Transverse colon (tissue), 4 donors: ENCODE data around the gene LRRC8D. TPM values are rescaled to one million over a fixed set of nuclear protein-coding genes. Genes with fewer than 3 reads are reported as not detected.

Source experiments
- DNase-seq: peaks from one replicate; pipeline ENCODE4 v3.0.0-alpha.2; 2019
- H3K27ac ChIP-seq, 4 donors: fragments of 200-600 bp; sonication (generic); 2 replicates each; pipeline ENCODE4 v1.5.1; 2016 to 2018; ENCODE audit warnings: inconsistent platforms in 4 of 4
- H3K27me3 ChIP-seq: fragments of 200-600 bp; sonication (generic); 2 replicates; pipeline ENCODE4 v1.5.1; 2017; ENCODE audit warnings: inconsistent platforms
- H3K36me3 ChIP-seq, 4 donors: fragments of 200-600 bp; sonication (generic); 2 replicates each; pipeline ENCODE4 v1.5.1; 2017 to 2019; ENCODE audit warnings: inconsistent platforms in 4 of 4
- H3K4me1 ChIP-seq, 4 donors: fragments of 200-600 bp; sonication (generic); 2 replicates each; pipeline ENCODE4 v1.5.1; 2017 to 2020; ENCODE audit warnings: inconsistent platforms in 4 of 4
- H3K4me3 ChIP-seq, 4 donors: fragments of 200-600 bp; sonication (generic); 1 replicate in 1 of 4; 2 replicates in 3 of 4; pipeline versions ENCODE4 v1.5.1 to v1.6.1; 2017 to 2019; ENCODE audit warnings: inconsistent platforms in 4 of 4
- H3K9me3 ChIP-seq, 2 donors: fragments of 200-600 bp; sonication (generic); 2 replicates each; pipeline ENCODE4 v1.5.1; 2017 to 2019; ENCODE audit warnings: inconsistent platforms in 2 of 2
- EP300 ChIP-seq: sonication (generic); formaldehyde crosslinking; IDR thresholded peaks from one replicate; pipeline ENCODE4 v1.6.1; 2017; ENCODE audit warnings: antibody characterized with exemption, low read depth
- POLR2A ChIP-seq: fragments of 450-650 bp; IDR thresholded peaks from one replicate; pipeline ENCODE4 v1.6.1; 2016; ENCODE audit warnings: antibody characterized with exemption, mild to moderate bottlenecking, moderate library complexity
- POLR2AphosphoS5 ChIP-seq, 3 donors: sonication (generic); formaldehyde crosslinking; IDR thresholded peaks; one replicate each; pipeline ENCODE4 v1.6.1; 2016; ENCODE audit warnings: antibody characterized with exemption in 3 of 3
- WGBS, 2 donors: methylation state at CpG; one replicate each; pipeline ENCODE4 v1.1.5; 2018; ENCODE audit warnings: low coverage in 1 of 2; 5-methylcytosine and 5-hydroxymethylcytosine counted together
- in situ Hi-C, 4 donors: fragments of 200-750 bp; cut with MboI; loops; one replicate each; pipeline versions ENCODE4 v1.15.0 to v1.15.1; 2017; ENCODE audit warnings: low sequenced_read_pairs in 3 of 4, low pct_ligation_motif_present in 1 of 4, low pct_unique_long_range_greater_than_20kb in 1 of 4
- intact Hi-C: fragments of 100-400 bp; cut with DNase I; formaldehyde crosslinking; loops from one replicate; pipeline ENCODE4 v1.15.1; 2023; ENCODE audit warnings: low total_unique reads
- total RNA-seq, 4 donors: library from RNA; depleted of rRNA; stranded (reverse); fragments of >200 nt; gene quantifications; one replicate each; pipeline ENCODE4 v1.1.0, GENCODE V29; 2016
- TF ChIP-seq, protein P1 (sequence below), 5 experiments: fragments of 200-600 bp in 3 of 5; fragments of 450-650 bp in 2 of 5; sonication (generic) in 3 of 5; IDR thresholded peaks; 1 replicate in 2 of 5; 2 replicates in 3 of 5; pipeline ENCODE4 v1.5.1; 2016 to 2017; ENCODE audit warnings: antibody characterized with exemption in 5 of 5, inconsistent platforms in 3 of 5, mild to moderate bottlenecking in 2 of 5, moderate library complexity in 1 of 5

Gene LRRC8D
- total RNA-seq, 4 donors from 2014 or later: 8.2 to 81.5 (median 52.4) TPM

DNA sequence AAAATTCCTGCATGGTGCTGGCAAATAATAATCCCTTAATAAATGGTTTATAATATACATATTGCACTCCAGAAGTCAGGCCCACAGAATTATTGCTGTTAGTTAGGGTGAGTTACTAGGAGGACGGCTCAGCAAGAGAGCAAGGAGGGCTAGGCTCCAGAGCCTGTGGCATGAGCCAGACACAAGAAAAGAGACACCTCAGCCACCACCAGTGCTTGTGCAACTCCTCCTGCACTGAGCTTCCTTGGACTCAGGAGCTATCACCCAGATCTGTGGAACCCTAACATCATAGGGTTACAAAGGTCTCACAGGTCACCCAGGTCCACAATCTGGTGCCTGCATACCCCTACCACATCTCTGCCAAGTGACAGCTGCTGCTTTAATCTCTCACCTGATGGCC lies 12.8 kb upstream of the LRRC8D start:
- Histone ChIP-seq H3K9me3 (no peaks in the 10 kb centered on the region), H3K27me3 (no peaks in the 10 kb centered on the region), H3K27ac (no peak overlapping the region), H3K4me1 (peaks cover 0 to 8% (median 0%) of the 10 kb centered on the region in 4 donors), H3K4me3 (no peak overlapping the region), H3K36me3 (no peaks in the 10 kb centered on the region)
- DNase-seq: no peak
- no peak for TF ChIP-seq EP300
- TF ChIP-seq POLR2A: no peak
- TF ChIP-seq POLR2AphosphoS5 (IDR thresholded peaks at IDR 0.05): no peak
- TF ChIP-seq, protein P1, sequence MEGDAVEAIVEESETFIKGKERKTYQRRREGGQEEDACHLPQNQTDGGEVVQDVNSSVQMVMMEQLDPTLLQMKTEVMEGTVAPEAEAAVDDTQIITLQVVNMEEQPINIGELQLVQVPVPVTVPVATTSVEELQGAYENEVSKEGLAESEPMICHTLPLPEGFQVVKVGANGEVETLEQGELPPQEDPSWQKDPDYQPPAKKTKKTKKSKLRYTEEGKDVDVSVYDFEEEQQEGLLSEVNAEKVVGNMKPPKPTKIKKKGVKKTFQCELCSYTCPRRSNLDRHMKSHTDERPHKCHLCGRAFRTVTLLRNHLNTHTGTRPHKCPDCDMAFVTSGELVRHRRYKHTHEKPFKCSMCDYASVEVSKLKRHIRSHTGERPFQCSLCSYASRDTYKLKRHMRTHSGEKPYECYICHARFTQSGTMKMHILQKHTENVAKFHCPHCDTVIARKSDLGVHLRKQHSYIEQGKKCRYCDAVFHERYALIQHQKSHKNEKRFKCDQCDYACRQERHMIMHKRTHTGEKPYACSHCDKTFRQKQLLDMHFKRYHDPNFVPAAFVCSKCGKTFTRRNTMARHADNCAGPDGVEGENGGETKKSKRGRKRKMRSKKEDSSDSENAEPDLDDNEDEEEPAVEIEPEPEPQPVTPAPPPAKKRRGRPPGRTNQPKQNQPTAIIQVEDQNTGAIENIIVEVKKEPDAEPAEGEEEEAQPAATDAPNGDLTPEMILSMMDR (IDR thresholded peaks at IDR 0.05): no peak
- in situ Hi-C loops: loop anchor here (5.0 to 10.0 kb wide), 2 partner anchors 177 to 179 kb away; no protein-coding TSS in a partner anchor
- intact Hi-C loops: no loop called here
- WGBS, 2 donors: 80 to 100% methylated on average over 1 of the region's 1 CpG

DNA sequence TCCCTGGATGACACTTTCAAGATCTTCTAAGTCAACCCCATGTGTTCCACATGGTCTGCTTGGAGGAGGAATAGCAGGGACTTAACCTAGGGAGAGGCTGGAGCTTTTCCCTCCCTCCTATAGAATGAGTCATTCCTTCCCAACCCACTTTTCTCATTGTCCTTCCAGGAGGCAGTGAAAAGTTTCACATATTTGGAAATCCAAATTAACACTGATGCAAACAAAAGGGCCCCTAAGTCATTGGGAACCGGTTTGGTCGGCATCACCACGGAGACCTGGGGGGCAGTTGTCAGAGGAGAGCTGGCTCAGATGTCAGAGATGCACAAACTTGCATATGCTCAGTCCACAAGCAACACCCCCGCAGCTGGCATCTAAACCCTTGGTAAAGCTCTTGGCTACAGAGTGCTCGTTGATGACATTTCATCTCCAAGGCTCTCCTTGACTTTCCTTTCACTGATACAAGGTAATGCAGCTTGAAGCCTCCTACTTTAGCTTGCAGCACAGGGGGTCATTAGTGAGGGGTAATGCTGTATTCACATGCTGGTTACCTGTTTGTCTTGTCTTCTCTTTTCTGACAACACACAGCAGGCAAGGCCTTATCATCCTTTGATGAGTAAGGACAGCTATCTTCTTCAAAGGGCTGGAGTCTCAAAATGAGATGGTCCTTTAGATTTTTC lies 12.3 kb upstream of the LRRC8D start:
- DNase-seq: no peak
- WGBS, 2 donors: 67 to 80% methylated on average over 1 to 5 of the region's 5 CpGs
- H3K9me3 ChIP-seq: no peaks in the 10 kb centered on the region
- in situ Hi-C loops (loop anchor here (5.0 to 10.0 kb wide), 2 partner anchors 176 to 179 kb away; no protein-coding TSS in a partner anchor), intact Hi-C loops (no loop called here)
- H3K4me1 ChIP-seq: peaks cover 0 to 8% (median 0%) of the 10 kb centered on the region in 4 donors
- no peaks in the 10 kb centered on the region for H3K27me3 ChIP-seq
- no peaks in the 10 kb centered on the region for H3K36me3 ChIP-seq
- TF ChIP-seq POLR2A (no peak), POLR2AphosphoS5 (IDR thresholded peaks at IDR 0.05) (no peak), EP300 (no peak)
- TF ChIP-seq, protein P1 (IDR thresholded peaks at IDR 0.05): no peak
- H3K27ac ChIP-seq: no peak overlapping the region
- H3K4me3 ChIP-seq: no peak overlapping the region

DNA sequence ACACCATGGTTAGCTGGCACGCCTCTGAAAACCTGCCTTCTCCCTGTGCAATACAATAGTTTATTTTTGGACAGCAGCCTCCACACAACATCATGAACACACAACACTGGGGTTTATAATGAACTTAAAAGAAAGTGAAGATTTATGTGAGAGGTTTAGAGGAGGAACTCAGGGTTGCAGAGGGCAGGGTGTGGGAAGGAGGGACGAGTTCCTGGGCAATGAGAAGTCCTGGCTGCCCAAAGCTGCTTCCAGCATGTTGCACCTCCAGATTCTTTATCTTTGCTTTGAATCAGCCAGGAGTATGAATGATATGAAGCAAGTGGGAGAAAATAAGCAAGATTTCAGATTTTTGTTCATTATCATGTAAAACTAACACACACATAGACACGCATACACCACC lies 11.3 kb upstream of the LRRC8D start:
- H3K4me3 ChIP-seq: no peak overlapping the region
- WGBS, 2 donors: 72 to 89% methylated on average over 2 to 3 of the region's 3 CpGs
- no peak for DNase-seq
- in situ Hi-C loops: loop anchor here (5.0 to 10.0 kb wide), 2 partner anchors 175 to 178 kb away; no protein-coding TSS in a partner anchor
- no peak for TF ChIP-seq POLR2A
- TF ChIP-seq, protein P1 (IDR thresholded peaks at IDR 0.05): no peak
- H3K4me1 ChIP-seq: peaks cover 0 to 8% (median 0%) of the 10 kb centered on the region in 4 donors
- H3K9me3 ChIP-seq: no peaks in the 10 kb centered on the region
- no peaks in the 10 kb centered on the region for H3K27me3 ChIP-seq
- no peak overlapping the region for H3K27ac ChIP-seq
- no peaks in the 10 kb centered on the region for H3K36me3 ChIP-seq
- intact Hi-C loops: no loop called here

DNA sequence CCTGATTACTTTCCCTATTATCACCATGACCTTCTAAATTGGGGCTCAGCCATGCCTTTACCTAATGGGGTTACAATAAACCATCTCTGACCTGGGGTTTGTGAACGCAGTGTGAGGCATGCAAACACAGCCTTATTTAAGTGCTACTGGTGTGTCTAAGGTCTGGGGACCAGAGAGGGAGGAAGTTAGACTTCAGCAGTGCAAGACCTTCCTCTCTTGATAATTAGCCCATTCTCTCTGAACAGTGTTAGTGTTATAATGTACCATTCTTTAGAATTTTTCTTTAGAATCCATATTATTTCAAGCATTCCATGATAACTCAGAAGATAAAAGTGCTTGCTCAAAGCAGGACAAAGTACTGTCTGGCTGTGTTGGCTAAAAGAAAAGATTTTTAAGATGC lies 10.5 kb upstream of the LRRC8D start:
- in situ Hi-C loops: no loop called here
- Histone ChIP-seq H3K27me3 (no peaks in the 10 kb centered on the region), H3K4me1 (peaks cover 0 to 6% (median 0%) of the 10 kb centered on the region in 4 donors), H3K4me3 (no peak overlapping the region), H3K9me3 (no peaks in the 10 kb centered on the region), H3K36me3 (no peaks in the 10 kb centered on the region), H3K27ac (no peak overlapping the region)
- TF ChIP-seq, protein P1 (IDR thresholded peaks at IDR 0.05): no peak
- no peak for TF ChIP-seq EP300
- TF ChIP-seq POLR2A: no peak
- no peak for TF ChIP-seq POLR2AphosphoS5 (IDR thresholded peaks at IDR 0.05)
- 60 to 74% methylated on average over 1 of the region's 1 CpG for WGBS, 2 donors
- DNase-seq: no peak
- intact Hi-C loops: no loop called here
